Astrocyte of the cerebellum (primary cell): ENCODE results near the gene CPNE2.

Experiments used
- DNase-seq: peaks from one replicate; pipeline ENCODE4 v3.0.0-alpha.2; 2011; ENCODE audit warnings: low read depth
- H3K4me3 ChIP-seq: 2 replicates; pipeline ENCODE4 v1.5.1; 2011; ENCODE audit warnings: mild to moderate bottlenecking, low read depth, low read length, moderate library complexity
- CTCF ChIP-seq: IDR thresholded peaks from 2 replicates; pipeline ENCODE4 v1.5.1; 2012; ENCODE audit warnings: low read length, low read depth, moderate library complexity, mild to moderate bottlenecking; ENCODE audit errors: missing control alignments
- in situ Hi-C: cut with HindIII; loops from 2 replicates; pipeline ENCODE4 v1.10.0; 2017; ENCODE audit warnings: low sequenced_read_pairs

Gene CPNE2

GRCh38 chr16:57127836-57128235 lies 35.5 kb downstream of the CPNE2 start:
- no peak for DNase-seq
- no peak for TF ChIP-seq CTCF
- in situ Hi-C loops = no loop called here
- no peak overlapping the region for H3K4me3 ChIP-seq

GRCh38 chr16:57128771-57129389 lies 36.5 kb downstream of the CPNE2 start:
- TF ChIP-seq CTCF = no peak
- H3K4me3 ChIP-seq = no peak overlapping the region
- in situ Hi-C loops = no loop called here
- DNase-seq = no peak

- in situ Hi-C loops = no loop called here
- no peak overlapping the region for H3K4me3 ChIP-seq
- no peak for TF ChIP-seq CTCF
- no peak for DNase-seq
Observed at GRCh38 chr16:57130950-57131321, 38.6 kb downstream of the CPNE2 start.

GRCh38 chr16:57131351-57131970 lies 39.1 kb downstream of the CPNE2 start:
- H3K4me3 ChIP-seq = no peak overlapping the region
- DNase-seq = no peak
- in situ Hi-C loops = no loop called here
- TF ChIP-seq CTCF = no peak

- DNase-seq = no peak
- TF ChIP-seq CTCF = no peak
- in situ Hi-C loops = no loop called here
- H3K4me3 ChIP-seq = no peak overlapping the region
Observed at GRCh38 chr16:57132470-57132869, 40.1 kb downstream of the CPNE2 start.

- no peak for TF ChIP-seq CTCF
- H3K4me3 ChIP-seq = no peak overlapping the region
- in situ Hi-C loops = no loop called here
- DNase-seq = no peak
Observed at GRCh38 chr16:57133031-57133430, 40.6 kb downstream of the CPNE2 start.

GRCh38 chr16:57133886-57134285 lies 41.5 kb downstream of the CPNE2 start:
- in situ Hi-C loops = no loop called here
- TF ChIP-seq CTCF = no peak
- DNase-seq = no peak
- no peak overlapping the region for H3K4me3 ChIP-seq
